ENCODE measurements around the gene ELFN1.

DNA sequence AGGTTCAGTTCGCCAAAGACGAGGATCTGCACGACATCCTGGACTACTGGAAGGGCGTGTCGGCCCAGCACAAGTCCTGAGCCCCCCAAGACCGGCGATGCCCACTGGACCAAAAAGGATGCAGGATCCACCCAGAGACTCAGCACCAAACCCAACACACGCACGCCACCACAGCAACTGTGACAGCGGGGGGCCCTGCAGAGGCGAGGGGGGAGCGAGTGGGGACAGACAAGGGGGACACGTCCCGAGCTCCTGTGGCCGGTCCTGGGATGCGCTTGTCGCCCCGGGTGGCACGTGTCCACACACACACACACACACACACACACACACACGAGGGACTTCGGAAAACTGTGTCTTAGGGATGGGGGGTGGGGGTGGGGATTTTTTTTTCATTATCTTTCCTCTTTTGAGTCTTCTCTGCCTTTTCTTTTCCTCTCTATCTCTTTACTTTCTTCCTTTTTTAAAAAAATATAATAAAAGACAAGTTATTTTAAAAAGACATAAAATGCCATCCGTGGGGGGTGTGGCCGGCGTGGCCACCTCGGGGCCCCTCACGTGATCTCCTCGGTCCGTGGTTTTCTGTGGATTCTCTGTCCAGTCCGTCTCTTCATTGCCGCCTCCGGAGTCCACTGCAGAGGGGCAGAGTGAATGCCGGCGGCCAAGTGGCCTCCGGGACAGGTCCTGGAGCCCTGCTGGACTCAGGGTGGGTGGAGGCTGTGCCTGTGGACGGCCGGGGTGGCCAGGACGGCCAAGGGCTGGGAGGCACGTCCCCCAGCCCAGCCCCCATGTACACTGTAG is 77.1 kb downstream of the ELFN1 start:
- TF ChIP-seq, protein P1, sequence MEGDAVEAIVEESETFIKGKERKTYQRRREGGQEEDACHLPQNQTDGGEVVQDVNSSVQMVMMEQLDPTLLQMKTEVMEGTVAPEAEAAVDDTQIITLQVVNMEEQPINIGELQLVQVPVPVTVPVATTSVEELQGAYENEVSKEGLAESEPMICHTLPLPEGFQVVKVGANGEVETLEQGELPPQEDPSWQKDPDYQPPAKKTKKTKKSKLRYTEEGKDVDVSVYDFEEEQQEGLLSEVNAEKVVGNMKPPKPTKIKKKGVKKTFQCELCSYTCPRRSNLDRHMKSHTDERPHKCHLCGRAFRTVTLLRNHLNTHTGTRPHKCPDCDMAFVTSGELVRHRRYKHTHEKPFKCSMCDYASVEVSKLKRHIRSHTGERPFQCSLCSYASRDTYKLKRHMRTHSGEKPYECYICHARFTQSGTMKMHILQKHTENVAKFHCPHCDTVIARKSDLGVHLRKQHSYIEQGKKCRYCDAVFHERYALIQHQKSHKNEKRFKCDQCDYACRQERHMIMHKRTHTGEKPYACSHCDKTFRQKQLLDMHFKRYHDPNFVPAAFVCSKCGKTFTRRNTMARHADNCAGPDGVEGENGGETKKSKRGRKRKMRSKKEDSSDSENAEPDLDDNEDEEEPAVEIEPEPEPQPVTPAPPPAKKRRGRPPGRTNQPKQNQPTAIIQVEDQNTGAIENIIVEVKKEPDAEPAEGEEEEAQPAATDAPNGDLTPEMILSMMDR (IDR thresholded peaks at IDR 0.05), result no peak
- no peak for TF ChIP-seq ZFX (IDR thresholded peaks at IDR 0.05; ENCODE audit: borderline replicate concordance)

Measured in 22Rv1 (cell line).